PC-9 (cell line): ENCODE measurements around the gene EAF1.

Source experiments
- EZH2 ChIP-seq: fragments of 200-600 bp; sonication (generic); IDR thresholded peaks from 2 replicates; pipeline ENCODE4 v1.8.0; 2017; ENCODE audit warnings: antibody characterized with exemption, low read depth
- TF ChIP-seq, protein P1 (sequence below): fragments of 200-600 bp; sonication (generic); conservative IDR thresholded peaks from 2 replicates; pipeline ENCODE4 v1.6.1; 2017; ENCODE audit warnings: mixed run types, antibody characterized with exemption, mild to moderate bottlenecking, moderate library complexity

DNA sequence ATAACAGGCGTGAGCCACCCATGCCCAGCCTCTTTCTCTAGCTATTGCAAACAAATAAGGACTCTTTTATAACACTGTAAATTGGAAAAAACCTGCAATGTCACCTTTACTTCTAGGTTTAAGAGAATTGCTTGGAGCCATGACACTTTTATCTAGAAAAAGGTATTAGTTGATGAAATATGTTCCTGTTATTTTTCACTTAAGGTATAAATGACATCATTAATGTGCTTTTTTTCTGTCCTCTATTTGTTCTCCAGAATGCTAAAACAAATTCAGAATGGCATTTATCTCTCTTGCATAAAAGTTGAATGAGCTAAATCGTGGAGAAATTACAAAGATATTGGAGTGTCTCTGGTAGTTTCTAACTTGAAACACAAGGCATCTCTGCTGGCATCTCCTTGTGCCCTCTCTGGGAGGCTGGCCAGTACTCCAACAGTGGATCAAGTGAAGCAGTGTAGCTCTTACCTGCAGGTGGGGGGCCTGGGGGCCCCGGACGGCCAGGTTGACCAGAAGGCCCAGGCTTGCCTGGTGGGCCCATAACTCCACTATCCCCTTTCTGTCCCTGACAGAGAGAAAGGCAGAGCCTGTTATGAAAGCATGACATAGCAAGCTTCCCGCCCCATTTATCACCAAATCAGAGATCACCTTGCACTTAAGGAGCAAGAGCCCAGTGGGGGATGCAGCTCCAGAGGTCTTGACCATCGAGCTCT is 38.6 kb downstream of the EAF1 start:
- TF ChIP-seq, protein P1, sequence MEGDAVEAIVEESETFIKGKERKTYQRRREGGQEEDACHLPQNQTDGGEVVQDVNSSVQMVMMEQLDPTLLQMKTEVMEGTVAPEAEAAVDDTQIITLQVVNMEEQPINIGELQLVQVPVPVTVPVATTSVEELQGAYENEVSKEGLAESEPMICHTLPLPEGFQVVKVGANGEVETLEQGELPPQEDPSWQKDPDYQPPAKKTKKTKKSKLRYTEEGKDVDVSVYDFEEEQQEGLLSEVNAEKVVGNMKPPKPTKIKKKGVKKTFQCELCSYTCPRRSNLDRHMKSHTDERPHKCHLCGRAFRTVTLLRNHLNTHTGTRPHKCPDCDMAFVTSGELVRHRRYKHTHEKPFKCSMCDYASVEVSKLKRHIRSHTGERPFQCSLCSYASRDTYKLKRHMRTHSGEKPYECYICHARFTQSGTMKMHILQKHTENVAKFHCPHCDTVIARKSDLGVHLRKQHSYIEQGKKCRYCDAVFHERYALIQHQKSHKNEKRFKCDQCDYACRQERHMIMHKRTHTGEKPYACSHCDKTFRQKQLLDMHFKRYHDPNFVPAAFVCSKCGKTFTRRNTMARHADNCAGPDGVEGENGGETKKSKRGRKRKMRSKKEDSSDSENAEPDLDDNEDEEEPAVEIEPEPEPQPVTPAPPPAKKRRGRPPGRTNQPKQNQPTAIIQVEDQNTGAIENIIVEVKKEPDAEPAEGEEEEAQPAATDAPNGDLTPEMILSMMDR: no peak
- no peak for TF ChIP-seq EZH2
